Activated CD4-positive, alpha-beta T cell treated with anti-CD3 and anti-CD28 coated beads for 36 hours (primary cell): ENCODE measurements around the gene LDHAL6A. TPM values are rescaled to one million over a fixed set of nuclear protein-coding genes. Genes with fewer than 3 reads are reported as not detected.

ENCODE experiments used
- ATAC-seq: fragments of 200-7000 bp; cut with Tn5 transposase; one replicate; pipeline ENCODE4 v1.10.0; 2021; ENCODE audit warnings: mild to moderate bottlenecking, moderate library complexity
- CTCF ChIA-PET: fragments of 350-600 bp; sonication (Branson Sonifier 250); formaldehyde crosslinking; loops from one replicate; lab custom pipeline; 2021; ENCODE audit warnings: antibody characterized with exemption; lab: Charles Lee
- POLR2A ChIA-PET: fragments of 350-600 bp; sonication (Branson Sonifier 250); formaldehyde crosslinking; loops from one replicate; lab custom pipeline; 2021; ENCODE audit warnings: antibody characterized with exemption, inconsistent platforms; lab: Charles Lee
- DNase-seq: peaks from one replicate; pipeline ENCODE4 v3.0.0-alpha.2; 2020
- H3K27ac Mint-ChIP-seq: one replicate; pipeline ENCODE4 v1.8.0; 2021; ENCODE audit warnings: mixed read lengths
- H3K27me3 Mint-ChIP-seq: one replicate; pipeline ENCODE4 v1.8.0; 2021; ENCODE audit warnings: mixed read lengths
- H3K36me3 Mint-ChIP-seq: one replicate; pipeline ENCODE4 v1.8.0; 2021; ENCODE audit warnings: low read depth, mixed read lengths
- H3K4me1 Mint-ChIP-seq: one replicate; pipeline ENCODE4 v1.8.0; 2021; ENCODE audit warnings: mixed read lengths
- H3K4me3 Mint-ChIP-seq: one replicate; pipeline ENCODE4 v1.8.0; 2021; ENCODE audit warnings: mild to moderate bottlenecking, moderate library complexity, mixed read lengths
- H3K9me3 Mint-ChIP-seq: one replicate; pipeline ENCODE4 v1.8.0; 2021; ENCODE audit warnings: low read depth, mixed read lengths
- intact Hi-C, 2 experiments: fragments of 100-400 bp; cut with DNase I in 1 of 2; cut with micrococcal nuclease in 1 of 2; formaldehyde crosslinking; loops; one replicate each; pipeline versions ENCODE4 v1.14.2 to v1.15.1; 2022 to 2024; cut with DNase I, micrococcal nuclease
- total RNA-seq, 2 experiments: library from RNA; stranded (reverse); gene quantifications; one replicate each; pipeline ENCODE4 v1.2.3, GENCODE V29; 2021

LDHAL6A gene
- total RNA-seq, 2 experiments from 2014 or later, result not detected

- Mint-ChIP-seq H3K27ac (no peak overlapping the region), H3K36me3 (peaks cover 43% of the 10 kb centered on the region), H3K4me3 (no peak overlapping the region), H3K9me3 (no peaks in the 10 kb centered on the region), H3K4me1 (peaks cover 13% of the 10 kb centered on the region), H3K27me3 (no peaks in the 10 kb centered on the region)
- CTCF ChIA-PET, result interaction anchor here (1.1 kb wide), 1 partner anchor 274 kb away, joined by 3 read pairs; no protein-coding TSS in a partner anchor
- intact Hi-C loops, result no loop called here
- POLR2A ChIA-PET, result interaction anchor here (0.6 kb wide), 1 partner anchor 96 kb away, joined by 3 read pairs; the partner anchor contains the start of gene LDHA
- DNase-seq, result no peak
- no peak for ATAC-seq
Observed at GRCh38 chr11:18490319-18490718, 34.7 kb downstream of the LDHAL6A start.

- POLR2A ChIA-PET, result interaction anchor here (0.6 kb wide), 1 partner anchor 97 kb away, joined by 3 read pairs; the partner anchor contains the start of gene LDHA
- intact Hi-C loops, result no loop called here
- CTCF ChIA-PET, result interaction anchor here (0.5 to 1.1 kb wide), 4 partner anchors 11 to 310 kb away, joined by 3 to 4 read pairs (median 3); no protein-coding TSS in a partner anchor
- peaks cover 45% of the 10 kb centered on the region for H3K36me3 Mint-ChIP-seq
- no peak overlapping the region for H3K4me3 Mint-ChIP-seq
- no peaks in the 10 kb centered on the region for H3K9me3 Mint-ChIP-seq
- DNase-seq (no peak), ATAC-seq (no peak)
- no peaks in the 10 kb centered on the region for H3K27me3 Mint-ChIP-seq
- no peak overlapping the region for H3K27ac Mint-ChIP-seq
- peaks cover 11% of the 10 kb centered on the region for H3K4me1 Mint-ChIP-seq
Observed at GRCh38 chr11:18490736-18491485, 35.3 kb downstream of the LDHAL6A start.

- H3K27ac Mint-ChIP-seq, result no peak overlapping the region
- DNase-seq (no peak), ATAC-seq (no peak)
- peaks cover 39% of the 10 kb centered on the region for H3K36me3 Mint-ChIP-seq
- no peaks in the 10 kb centered on the region for H3K27me3 Mint-ChIP-seq
- CTCF ChIA-PET, result interaction anchor here (0.7 to 1.0 kb wide), 2 partner anchors 21 to 311 kb away, joined by 3 to 4 read pairs; no protein-coding TSS in a partner anchor
- H3K4me3 Mint-ChIP-seq, result no peak overlapping the region
- POLR2A ChIA-PET, result no interaction called here
- no peaks in the 10 kb centered on the region for H3K9me3 Mint-ChIP-seq
- intact Hi-C loops, result no loop called here
- peaks cover 6% of the 10 kb centered on the region for H3K4me1 Mint-ChIP-seq
Observed at GRCh38 chr11:18491924-18492323, 36.3 kb downstream of the LDHAL6A start.

GRCh38 chr11:18492888-18493287 lies 37.2 kb downstream of the LDHAL6A start:
- Mint-ChIP-seq H3K27ac (no peak overlapping the region), H3K4me1 (peaks cover 6% of the 10 kb centered on the region), H3K27me3 (no peaks in the 10 kb centered on the region), H3K4me3 (no peak overlapping the region), H3K36me3 (peaks cover 37% of the 10 kb centered on the region), H3K9me3 (no peaks in the 10 kb centered on the region)
- POLR2A ChIA-PET, result no interaction called here
- ATAC-seq (no peak), DNase-seq (no peak)
- CTCF ChIA-PET, result no interaction called here
- intact Hi-C loops, result no loop called here

GRCh38 chr11:18493310-18493709 lies 37.7 kb downstream of the LDHAL6A start:
- Mint-ChIP-seq H3K27me3 (no peaks in the 10 kb centered on the region), H3K4me1 (peaks cover 5% of the 10 kb centered on the region), H3K36me3 (peaks cover 35% of the 10 kb centered on the region), H3K4me3 (no peak overlapping the region), H3K27ac (no peak overlapping the region), H3K9me3 (no peaks in the 10 kb centered on the region)
- ChIA-PET CTCF (interaction anchor here (1.4 to 1.5 kb wide), 2 partner anchors 55 to 145 kb away, joined by 4 read pairs; no protein-coding TSS in a partner anchor), POLR2A (no interaction called here)
- ATAC-seq (no peak), DNase-seq (no peak)
- intact Hi-C loops, result no loop called here

GRCh38 chr11:18495271-18495670 lies 39.6 kb downstream of the LDHAL6A start:
- no peak for ATAC-seq
- H3K27ac Mint-ChIP-seq, result peak overlapping the region; percentile 32
- CTCF ChIA-PET, result interaction anchor here (0.9 to 1.4 kb wide), 2 partner anchors 12 to 203 kb away, joined by 3 read pairs; no protein-coding TSS in a partner anchor
- H3K4me1 Mint-ChIP-seq, result peaks cover 5% of the 10 kb centered on the region
- peaks cover 37% of the 10 kb centered on the region for H3K36me3 Mint-ChIP-seq
- no peaks in the 10 kb centered on the region for H3K9me3 Mint-ChIP-seq
- POLR2A ChIA-PET, result no interaction called here
- no peaks in the 10 kb centered on the region for H3K27me3 Mint-ChIP-seq
- no peak overlapping the region for H3K4me3 Mint-ChIP-seq
- DNase-seq, result no peak
- intact Hi-C loops, result no loop called here

- Mint-ChIP-seq H3K4me3 (no peak overlapping the region), H3K9me3 (no peaks in the 10 kb centered on the region), H3K27ac (peak overlapping the region; percentile 32), H3K27me3 (no peaks in the 10 kb centered on the region), H3K4me1 (peaks cover 5% of the 10 kb centered on the region), H3K36me3 (peaks cover 36% of the 10 kb centered on the region)
- intact Hi-C loops, result no loop called here
- POLR2A ChIA-PET, result no interaction called here
- ATAC-seq (no peak), DNase-seq (no peak)
- CTCF ChIA-PET, result interaction anchor here (0.9 to 1.4 kb wide), 2 partner anchors 11 to 204 kb away, joined by 3 read pairs; no protein-coding TSS in a partner anchor
Observed at GRCh38 chr11:18495703-18496102, 40.0 kb downstream of the LDHAL6A start.

GRCh38 chr11:18498039-18498438 lies 42.4 kb downstream of the LDHAL6A start:
- ChIA-PET CTCF (interaction anchor here (0.6 kb wide), 1 partner anchor 10 kb away, joined by 3 read pairs; no protein-coding TSS in a partner anchor), POLR2A (no interaction called here)
- H3K4me1 Mint-ChIP-seq, result peaks cover 4% of the 10 kb centered on the region
- ATAC-seq (no peak), DNase-seq (no peak)
- H3K27ac Mint-ChIP-seq, result no peak overlapping the region
- intact Hi-C loops, result no loop called here
- no peaks in the 10 kb centered on the region for H3K27me3 Mint-ChIP-seq
- no peak overlapping the region for H3K4me3 Mint-ChIP-seq
- H3K9me3 Mint-ChIP-seq, result no peaks in the 10 kb centered on the region
- peaks cover 57% of the 10 kb centered on the region for H3K36me3 Mint-ChIP-seq

- H3K4me1 Mint-ChIP-seq, result peaks cover 2% of the 10 kb centered on the region
- no peaks in the 10 kb centered on the region for H3K27me3 Mint-ChIP-seq
- no peak overlapping the region for H3K4me3 Mint-ChIP-seq
Observed at GRCh38 chr11:18501629-18502028, 46.0 kb downstream of the LDHAL6A start.

GRCh38 chr11:18502352-18502751 lies 46.7 kb downstream of the LDHAL6A start:
- POLR2A ChIA-PET, result no interaction called here

More at GRCh38 chr11:18501629-18502028, 46.0 kb downstream of the LDHAL6A start:
- POLR2A ChIA-PET, result no interaction called here
- H3K9me3 Mint-ChIP-seq, result no peaks in the 10 kb centered on the region
- CTCF ChIA-PET, result interaction anchor here (1.1 kb wide), 1 partner anchor 10 kb away, joined by 3 read pairs; no protein-coding TSS in a partner anchor
- H3K27ac Mint-ChIP-seq, result no peak overlapping the region
- H3K36me3 Mint-ChIP-seq, result peaks cover 46% of the 10 kb centered on the region
- ATAC-seq (no peak), DNase-seq (no peak)
- intact Hi-C loops, result no loop called here

GRCh38 chr11:18521122-18521521 lies 65.5 kb downstream of the LDHAL6A start:
- DNase-seq (no peak), ATAC-seq (no peak)
- intact Hi-C loops, result loop anchor here (5.0 to 10.0 kb wide), 4 partner anchors 56 to 721 kb away; partner anchors contain the start of genes E2F8 (in 1 of the 2), SAA2 (in 1 of the 2) and SERGEF (in 1 of the 2)
- H3K4me3 Mint-ChIP-seq, result no peak overlapping the region
- H3K36me3 Mint-ChIP-seq, result peaks cover 13% of the 10 kb centered on the region
- H3K9me3 Mint-ChIP-seq, result no peaks in the 10 kb centered on the region
- ChIA-PET CTCF (interaction anchor here (1.1 to 1.9 kb wide), 3 partner anchors 14 to 210 kb away, joined by 3 to 5 read pairs (median 4); no protein-coding TSS in a partner anchor), POLR2A (interaction anchor here (0.6 kb wide), 2 partner anchors 125 to 199 kb away, joined by 3 to 4 read pairs; partner anchors contain the start of gene HPS5)
- H3K27me3 Mint-ChIP-seq, result no peaks in the 10 kb centered on the region
- peaks cover 34% of the 10 kb centered on the region for H3K4me1 Mint-ChIP-seq
- H3K27ac Mint-ChIP-seq, result no peak overlapping the region

More at GRCh38 chr11:18502352-18502751, 46.7 kb downstream of the LDHAL6A start:
- H3K36me3 Mint-ChIP-seq, result peaks cover 42% of the 10 kb centered on the region
- DNase-seq, result no peak
- no peaks in the 10 kb centered on the region for H3K9me3 Mint-ChIP-seq
- H3K4me1 Mint-ChIP-seq, result peaks cover 2% of the 10 kb centered on the region
- H3K27me3 Mint-ChIP-seq, result no peaks in the 10 kb centered on the region
- no peak overlapping the region for H3K4me3 Mint-ChIP-seq
- H3K27ac Mint-ChIP-seq, result no peak overlapping the region
- ATAC-seq, result no peak
- intact Hi-C loops, result no loop called here
- CTCF ChIA-PET, result interaction anchor here (1.1 to 2.2 kb wide), 2 partner anchors 8 to 11 kb away, joined by 3 to 4 read pairs; no protein-coding TSS in a partner anchor
